OCI-LY3 (cell line): ENCODE measurements around the gene GJD2.

Experiments used
- EZH2phosphoT487 ChIP-seq: fragments of 200-600 bp; shearing (Covaris generic); IDR thresholded peaks from 2 replicates; pipeline ENCODE4 v1.6.1; 2018; ENCODE audit warnings: antibody characterized with exemption, mixed run types, low read depth
- TF ChIP-seq, protein P1 (sequence below): fragments of 200-600, 300-600 bp; sonication (generic); IDR thresholded peaks from 2 replicates; pipeline ENCODE4 v1.5.1; 2014; ENCODE audit warnings: antibody characterized with exemption, low read length, low read depth

DNA sequence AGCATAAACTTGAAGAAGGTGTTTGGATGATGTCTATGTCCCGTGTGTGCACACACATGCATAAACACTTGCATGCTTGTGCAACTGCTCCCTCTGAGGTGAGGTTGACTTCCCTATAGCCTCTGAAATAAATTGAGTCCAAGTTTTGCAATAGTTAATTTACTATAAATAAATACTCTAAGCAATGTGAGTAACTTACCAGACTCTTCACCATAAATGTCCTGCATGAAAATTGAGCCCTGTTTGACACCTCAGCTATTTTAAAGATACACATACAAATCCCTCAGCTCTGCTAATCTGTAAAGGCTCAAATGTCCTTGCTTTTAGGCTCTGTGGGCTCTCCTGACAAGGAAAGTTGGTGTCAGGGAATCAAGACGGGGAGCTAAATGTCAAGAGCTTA, 37.1 kb downstream of the GJD2 start:
- TF ChIP-seq, protein P1, sequence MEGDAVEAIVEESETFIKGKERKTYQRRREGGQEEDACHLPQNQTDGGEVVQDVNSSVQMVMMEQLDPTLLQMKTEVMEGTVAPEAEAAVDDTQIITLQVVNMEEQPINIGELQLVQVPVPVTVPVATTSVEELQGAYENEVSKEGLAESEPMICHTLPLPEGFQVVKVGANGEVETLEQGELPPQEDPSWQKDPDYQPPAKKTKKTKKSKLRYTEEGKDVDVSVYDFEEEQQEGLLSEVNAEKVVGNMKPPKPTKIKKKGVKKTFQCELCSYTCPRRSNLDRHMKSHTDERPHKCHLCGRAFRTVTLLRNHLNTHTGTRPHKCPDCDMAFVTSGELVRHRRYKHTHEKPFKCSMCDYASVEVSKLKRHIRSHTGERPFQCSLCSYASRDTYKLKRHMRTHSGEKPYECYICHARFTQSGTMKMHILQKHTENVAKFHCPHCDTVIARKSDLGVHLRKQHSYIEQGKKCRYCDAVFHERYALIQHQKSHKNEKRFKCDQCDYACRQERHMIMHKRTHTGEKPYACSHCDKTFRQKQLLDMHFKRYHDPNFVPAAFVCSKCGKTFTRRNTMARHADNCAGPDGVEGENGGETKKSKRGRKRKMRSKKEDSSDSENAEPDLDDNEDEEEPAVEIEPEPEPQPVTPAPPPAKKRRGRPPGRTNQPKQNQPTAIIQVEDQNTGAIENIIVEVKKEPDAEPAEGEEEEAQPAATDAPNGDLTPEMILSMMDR: no peak
- no peak for TF ChIP-seq EZH2phosphoT487
